Breast epithelium (tissue), 4 donors: ENCODE measurements around the gene HSPA4. TPM values are rescaled to one million over a fixed set of nuclear protein-coding genes. Genes with fewer than 3 reads are reported as not detected.

Experiments used
- DNase-seq, 2 donors: peaks; one replicate each; pipeline ENCODE4 v3.0.0-alpha.2; 2019; ENCODE audit warnings: low spot score in 2 of 2
- H3K27ac ChIP-seq, 2 donors: fragments of 200-600 bp; sonication (generic) in 1 of 2; one replicate each; pipeline ENCODE4 v1.5.1; 2016 to 2019; ENCODE audit warnings: mild to moderate bottlenecking in 1 of 2
- H3K27me3 ChIP-seq, 2 donors: fragments of 200-600 bp; sonication (generic) in 1 of 2; one replicate each; pipeline versions ENCODE4 v1.5.1 to v1.6.0; 2017 to 2019; ENCODE audit warnings: control low read depth in 1 of 2, mild to moderate bottlenecking in 1 of 2
- H3K36me3 ChIP-seq: fragments of 200-600 bp; one replicate; pipeline ENCODE4 v1.5.1; 2019
- H3K4me1 ChIP-seq, 2 donors: fragments of 200-600 bp; sonication (generic); one replicate each; pipeline ENCODE4 v1.5.1; 2016 to 2019; ENCODE audit warnings: control low read depth in 1 of 2
- H3K4me3 ChIP-seq, 3 donors: fragments of 200-600 bp; sonication (generic); 1 replicate in 2 of 3; 2 replicates in 1 of 3; pipeline ENCODE4 v1.5.1; 2016 to 2019; ENCODE audit warnings: mild to moderate bottlenecking in 3 of 3, moderate library complexity in 2 of 3
- H3K9me3 ChIP-seq, 2 donors: fragments of 200-600 bp; sonication (generic) in 1 of 2; one replicate each; pipeline ENCODE4 v1.5.1; 2016 to 2019; ENCODE audit warnings: control low read depth in 1 of 2
- CTCF ChIP-seq, 3 donors: fragments of 450-650 bp; IDR thresholded peaks; one replicate each; pipeline ENCODE4 v1.5.1; 2016 to 2017; ENCODE audit warnings: antibody characterized with exemption in 3 of 3, mild to moderate bottlenecking in 3 of 3, moderate library complexity in 3 of 3
- POLR2A ChIP-seq: fragments of 450-650 bp; IDR thresholded peaks from one replicate; pipeline ENCODE4 v1.6.1; 2016; ENCODE audit warnings: antibody characterized with exemption, mild to moderate bottlenecking, moderate library complexity
- POLR2AphosphoS5 ChIP-seq, 3 donors: sonication (generic); formaldehyde crosslinking; IDR thresholded peaks; one replicate each; pipeline ENCODE4 v1.6.1; 2017; ENCODE audit warnings: antibody characterized with exemption in 3 of 3
- intact Hi-C: fragments of 100-400 bp; cut with DNase I; formaldehyde crosslinking; loops from one replicate; pipeline ENCODE4 v1.15.1; 2023; ENCODE audit warnings: low total_unique reads
- total RNA-seq, 3 donors: library from RNA; depleted of rRNA; stranded (reverse); fragments of >200 nt; gene quantifications; one replicate each; pipeline ENCODE4 v1.1.0, GENCODE V29; 2016

Gene HSPA4
- total RNA-seq, 3 donors from 2014 or later = 45.6 to 67.2 (median 55.4) TPM

DNA sequence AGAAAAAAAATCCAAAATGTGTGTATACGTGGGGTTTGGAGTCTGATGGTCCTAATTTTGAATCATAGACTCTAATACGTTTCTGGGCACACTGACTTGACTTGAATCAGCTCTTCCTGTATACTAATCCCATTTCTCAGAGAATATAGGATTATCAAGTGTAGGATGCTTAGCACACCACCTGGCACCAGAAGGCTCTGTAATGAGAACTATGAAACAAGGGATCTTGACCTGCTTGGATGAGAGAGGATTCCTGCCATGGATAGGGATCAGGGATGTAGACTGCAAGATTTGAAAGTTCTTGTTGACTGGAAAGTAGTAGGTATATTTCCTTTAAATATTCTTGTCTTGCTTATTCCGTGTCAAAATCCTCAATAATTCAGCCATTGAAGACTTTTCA is 7.8 kb downstream of the HSPA4 start:
- intact Hi-C loops = no loop called here
- DNase-seq = no peak
- Histone ChIP-seq H3K27ac (no peak overlapping the region), H3K4me1 (no peaks in the 10 kb centered on the region), H3K27me3 (no peaks in the 10 kb centered on the region), H3K4me3 (no peak overlapping the region), H3K9me3 (no peaks in the 10 kb centered on the region), H3K36me3 (no peaks in the 10 kb centered on the region)
- TF ChIP-seq POLR2AphosphoS5 (IDR thresholded peaks at IDR 0.05) (no peak), POLR2A (no peak), CTCF (IDR thresholded peaks at IDR 0.05) (no peak)

DNA sequence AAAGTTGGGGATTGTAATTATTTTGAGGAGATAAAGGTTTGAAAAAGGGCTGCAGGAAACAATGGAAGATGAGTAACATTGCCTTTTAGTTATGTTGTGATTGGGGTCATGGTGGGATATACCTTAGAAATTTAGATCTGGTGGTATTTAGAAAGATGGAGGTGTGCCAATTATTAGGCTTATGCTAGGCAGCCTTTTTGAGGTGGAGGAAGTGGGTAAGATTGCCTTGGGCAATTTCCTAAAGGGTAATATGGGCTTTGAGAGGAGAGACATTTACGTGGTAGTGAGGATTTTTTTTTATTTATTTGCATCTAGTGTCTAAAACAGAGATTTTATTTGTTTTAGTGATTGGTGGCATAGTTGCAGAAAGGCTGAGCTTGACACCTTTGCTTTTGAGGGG is 10.5 kb downstream of the HSPA4 start:
- Histone ChIP-seq H3K4me1 (no peaks in the 10 kb centered on the region), H3K9me3 (no peaks in the 10 kb centered on the region), H3K27ac (no peak overlapping the region), H3K36me3 (no peaks in the 10 kb centered on the region), H3K4me3 (no peak overlapping the region), H3K27me3 (no peaks in the 10 kb centered on the region)
- intact Hi-C loops = no loop called here
- TF ChIP-seq POLR2AphosphoS5 (IDR thresholded peaks at IDR 0.05) (no peak), POLR2A (no peak), CTCF (IDR thresholded peaks at IDR 0.05) (no peak)
- no peak for DNase-seq

- no peaks in the 10 kb centered on the region for H3K9me3 ChIP-seq
- no peaks in the 10 kb centered on the region for H3K27me3 ChIP-seq
- intact Hi-C loops = no loop called here
- H3K4me1 ChIP-seq = no peaks in the 10 kb centered on the region
- H3K36me3 ChIP-seq = no peaks in the 10 kb centered on the region
- no peak for DNase-seq
- no peak overlapping the region for H3K27ac ChIP-seq
- no peak for TF ChIP-seq POLR2AphosphoS5 (IDR thresholded peaks at IDR 0.05)
- no peak for TF ChIP-seq CTCF (IDR thresholded peaks at IDR 0.05)
- TF ChIP-seq POLR2A = no peak
- no peak overlapping the region for H3K4me3 ChIP-seq
Observed at GRCh38 chr5:133063965-133064364, 12.2 kb downstream of the HSPA4 start.

DNA sequence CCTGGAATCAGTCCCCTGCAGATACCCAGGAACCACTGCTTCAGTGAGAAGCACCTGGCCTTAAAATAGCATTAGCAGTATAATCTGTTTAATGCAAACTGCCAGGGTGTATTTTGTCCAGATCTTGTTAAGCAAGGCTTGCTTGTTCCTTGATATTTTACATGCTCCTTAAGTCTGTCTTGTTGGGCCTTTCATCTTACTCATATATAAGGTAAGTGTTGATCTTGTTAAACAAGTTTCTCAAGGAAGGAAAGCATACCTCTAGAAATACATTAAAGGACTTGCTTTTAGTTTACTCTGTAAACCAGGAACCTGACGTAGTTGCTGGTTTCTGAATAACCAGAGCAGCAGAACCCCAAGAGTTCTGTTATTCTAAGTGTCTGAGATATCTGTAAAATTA is 13.7 kb downstream of the HSPA4 start:
- DNase-seq = no peak
- no peak for TF ChIP-seq POLR2AphosphoS5 (IDR thresholded peaks at IDR 0.05)
- TF ChIP-seq CTCF (IDR thresholded peaks at IDR 0.05) = no peak
- TF ChIP-seq POLR2A = no peak
- H3K27ac ChIP-seq = no peak overlapping the region

GRCh38 chr5:133066045-133066444 is 14.2 kb downstream of the HSPA4 start:
- intact Hi-C loops = no loop called here
- Histone ChIP-seq H3K9me3 (no peaks in the 10 kb centered on the region), H3K27ac (no peak overlapping the region), H3K4me3 (no peak overlapping the region), H3K4me1 (no peaks in the 10 kb centered on the region), H3K36me3 (no peaks in the 10 kb centered on the region), H3K27me3 (no peaks in the 10 kb centered on the region)
- DNase-seq = no peak
- no peak for TF ChIP-seq CTCF (IDR thresholded peaks at IDR 0.05)

More for the DNA sequence above, 13.7 kb downstream of the HSPA4 start:
- Histone ChIP-seq H3K4me1 (no peaks in the 10 kb centered on the region), H3K27me3 (no peaks in the 10 kb centered on the region), H3K9me3 (no peaks in the 10 kb centered on the region), H3K36me3 (no peaks in the 10 kb centered on the region), H3K4me3 (no peak overlapping the region)
- intact Hi-C loops = no loop called here
